GM21528 (cell line): ENCODE measurements around the gene CYFIP1.

ENCODE experiments used
- ATAC-seq: cut with Tn5 transposase; IDR thresholded peaks from one replicate; pipeline ENCODE4 v1.9.1; 2021; ENCODE audit warnings: mild to moderate bottlenecking, moderate library complexity; ENCODE audit not compliant: unreplicated experiment, low FRiP score

The CYFIP1 gene

GRCh38 chr15:22951381-22952280, 28.5 kb downstream of the CYFIP1 start:
- no peak for ATAC-seq

- ATAC-seq = no peak
Observed at GRCh38 chr15:22951031-22951380, 29.2 kb downstream of the CYFIP1 start.

GRCh38 chr15:22950256-22950990, 29.7 kb downstream of the CYFIP1 start:
- ATAC-seq = no peak

GRCh38 chr15:22949074-22949547, 31.1 kb downstream of the CYFIP1 start:
- no peak for ATAC-seq

GRCh38 chr15:22948056-22948455, 32.1 kb downstream of the CYFIP1 start:
- ATAC-seq = no peak

GRCh38 chr15:22947101-22948000, 32.8 kb downstream of the CYFIP1 start:
- ATAC-seq = no peak

- ATAC-seq = no peak
Observed at GRCh38 chr15:22945071-22945470, 35.1 kb downstream of the CYFIP1 start.

GRCh38 chr15:22944651-22945050, 35.5 kb downstream of the CYFIP1 start:
- no peak for ATAC-seq

- no peak for ATAC-seq
Observed at GRCh38 chr15:22942877-22943276, 37.3 kb downstream of the CYFIP1 start.

GRCh38 chr15:22942306-22942855, 37.8 kb downstream of the CYFIP1 start:
- ATAC-seq = no peak

- ATAC-seq = no peak
Observed at GRCh38 chr15:22941179-22941578, 39.0 kb downstream of the CYFIP1 start.

GRCh38 chr15:22939652-22940061, 40.5 kb downstream of the CYFIP1 start:
- ATAC-seq = no peak

- no peak for ATAC-seq
Observed at GRCh38 chr15:22939051-22939450, 41.1 kb downstream of the CYFIP1 start.

- peak; percentile 90 for ATAC-seq
Observed at GRCh38 chr15:22936577-22937472, 43.3 kb downstream of the CYFIP1 start.

GRCh38 chr15:22933641-22934061, 46.5 kb downstream of the CYFIP1 start:
- ATAC-seq = no peak

GRCh38 chr15:22931784-22932536, 48.2 kb downstream of the CYFIP1 start:
- ATAC-seq = no peak

GRCh38 chr15:22930782-22931484, 49.2 kb downstream of the CYFIP1 start:
- ATAC-seq = no peak

GRCh38 chr15:22927761-22928160, 52.4 kb downstream of the CYFIP1 start:
- ATAC-seq = no peak
